Stimulated activated CD4-positive, alpha-beta T cell treated with anti-CD3 and anti-CD28 coated beads, Interleukin-12 subunit alpha, Interleukin-12 subunit beta, amount 100 ng/mL, for 24 hours (primary cell): ENCODE results near the gene SESTD1.
"Not testable (repeated sequence)": the region's sequence is repeated elsewhere in the genome, so short reads cannot be mapped to it uniquely, and the experiment has no call there.

Experiments
- DNase-seq, 2 experiments: peaks; one replicate each; pipeline ENCODE4 v3.0.0-alpha.2; 2020; ENCODE audit warnings: low read depth in 2 of 2

The SESTD1 gene

GRCh38 chr2:179107737-179108136, 156.9 kb downstream of the SESTD1 start:
- DNase-seq, result no peak

GRCh38 chr2:179106676-179107428, 157.8 kb downstream of the SESTD1 start:
- no peak for DNase-seq

- no peak for DNase-seq
Measured at GRCh38 chr2:179106342-179106675, 158.3 kb downstream of the SESTD1 start.

GRCh38 chr2:179104736-179105135, 159.9 kb downstream of the SESTD1 start:
- no peak for DNase-seq

GRCh38 chr2:179098080-179098689, 166.4 kb downstream of the SESTD1 start:
- no peak for DNase-seq

- no peak for DNase-seq
Measured at GRCh38 chr2:179097131-179097530, 167.5 kb downstream of the SESTD1 start.

- DNase-seq, result no peak
Measured at GRCh38 chr2:179096090-179096489, 168.5 kb downstream of the SESTD1 start.

GRCh38 chr2:179092912-179093311, 171.7 kb downstream of the SESTD1 start:
- not testable (repeated sequence) for DNase-seq

GRCh38 chr2:179082697-179083096, 181.9 kb downstream of the SESTD1 start:
- no peak for DNase-seq

- DNase-seq, result no peak
Measured at GRCh38 chr2:179081954-179082353, 182.7 kb downstream of the SESTD1 start.

- DNase-seq, result no peak
Measured at GRCh38 chr2:179072527-179072926, 192.1 kb downstream of the SESTD1 start.

- DNase-seq, result no peak
Measured at GRCh38 chr2:179071810-179072355, 192.7 kb downstream of the SESTD1 start.

- DNase-seq, result no peak
Measured at GRCh38 chr2:179070895-179071294, 193.7 kb downstream of the SESTD1 start.

GRCh38 chr2:179069685-179070084, 194.9 kb downstream of the SESTD1 start:
- no peak for DNase-seq

- no peak for DNase-seq
Measured at GRCh38 chr2:179068991-179069643, 195.5 kb downstream of the SESTD1 start.

- DNase-seq, result no peak
Measured at GRCh38 chr2:179059026-179059700, 205.5 kb downstream of the SESTD1 start.

GRCh38 chr2:179057737-179058136, 206.9 kb downstream of the SESTD1 start:
- no peak for DNase-seq

- not testable (repeated sequence) for DNase-seq
Measured at GRCh38 chr2:179053568-179053967, 211.1 kb downstream of the SESTD1 start.
